K562 treated with DMSO at 1 percent for 48 hours (cell line): ENCODE data around the gene OLIG3. TPM values are rescaled to one million over a fixed set of nuclear protein-coding genes. Genes with fewer than 3 reads are reported as not detected.

Experiments used
- total RNA-seq: library from RNA; unstranded; fragments of 300-600 nt; gene quantifications from 2 replicates; pipeline ENCODE4 v1.2.3, GENCODE V29; 2022; ENCODE audit warnings: low replicate concordance; ENCODE audit errors: extremely low read depth

OLIG3 gene
- total RNA-seq: not detected in 2 replicates

DNA sequence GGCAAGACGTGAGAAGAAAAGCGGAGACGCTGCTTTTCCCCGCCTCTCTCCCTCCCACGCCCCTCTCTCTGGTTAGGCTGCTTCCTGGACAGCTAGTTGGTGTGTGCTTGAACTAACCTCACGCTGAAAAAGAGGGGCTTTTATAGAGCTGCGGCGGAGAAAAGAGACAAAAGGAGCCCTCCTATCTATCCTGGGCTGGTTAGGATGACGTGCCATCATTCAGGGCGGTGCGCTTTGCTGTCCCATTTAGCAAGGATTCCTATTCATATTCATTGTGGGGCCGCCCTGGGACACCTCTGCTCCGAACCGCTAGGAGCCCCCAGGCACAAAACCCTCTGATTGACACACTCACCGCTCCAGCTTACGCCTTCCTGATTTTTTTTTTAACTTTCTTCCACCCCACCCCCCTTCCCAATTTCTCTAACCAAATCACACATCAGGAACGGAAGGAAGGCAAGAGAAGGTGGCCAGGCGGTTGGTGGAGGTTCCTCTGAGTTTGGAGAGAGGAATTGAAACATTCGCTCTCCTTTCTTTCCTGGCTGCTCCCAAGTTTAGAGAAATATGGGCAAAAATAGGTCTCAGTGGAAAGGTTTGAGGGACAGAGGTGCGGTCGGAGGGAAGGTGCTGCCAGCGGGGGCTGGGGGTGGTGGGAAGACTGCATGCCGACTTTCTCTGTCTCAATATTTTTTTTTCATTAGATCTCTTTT lies at the start of gene OLIG3:
Gene OLIG3, minus strand, starts transcription at position 114 of the 707 bp plus-strand sequence. CDS start 224 bp downstream, outside the sequence.

